Stimulated activated CD4-positive, alpha-beta T cell treated with anti-CD3 and anti-CD28 coated beads, Interleukin-12 subunit alpha, Interleukin-12 subunit beta, amount 100 ng/mL, for 48 hours (primary cell): ENCODE data around the gene WDR54.
"Not testable (repeated sequence)": the region's sequence is repeated elsewhere in the genome, so short reads cannot be mapped to it uniquely, and the experiment has no call there.

Experiments
- DNase-seq, 3 donors: peaks; one replicate each; pipeline ENCODE4 v3.0.0-alpha.2; 2020; ENCODE audit warnings: low read depth in 2 of 3, low spot score in 1 of 3

WDR54 gene

GRCh38 chr2:74428675-74429074 is 7.1 kb downstream of the WDR54 start:
- DNase-seq, result no peak

GRCh38 chr2:74429487-74430451 is 8.2 kb downstream of the WDR54 start:
- DNase-seq, result no peak

GRCh38 chr2:74430502-74430901 is 9.0 kb downstream of the WDR54 start:
- no peak for DNase-seq

- no peak for DNase-seq
These were observed 14.7 kb downstream of the WDR54 start for GRCh38 chr2:74436111-74436805.

DNA sequence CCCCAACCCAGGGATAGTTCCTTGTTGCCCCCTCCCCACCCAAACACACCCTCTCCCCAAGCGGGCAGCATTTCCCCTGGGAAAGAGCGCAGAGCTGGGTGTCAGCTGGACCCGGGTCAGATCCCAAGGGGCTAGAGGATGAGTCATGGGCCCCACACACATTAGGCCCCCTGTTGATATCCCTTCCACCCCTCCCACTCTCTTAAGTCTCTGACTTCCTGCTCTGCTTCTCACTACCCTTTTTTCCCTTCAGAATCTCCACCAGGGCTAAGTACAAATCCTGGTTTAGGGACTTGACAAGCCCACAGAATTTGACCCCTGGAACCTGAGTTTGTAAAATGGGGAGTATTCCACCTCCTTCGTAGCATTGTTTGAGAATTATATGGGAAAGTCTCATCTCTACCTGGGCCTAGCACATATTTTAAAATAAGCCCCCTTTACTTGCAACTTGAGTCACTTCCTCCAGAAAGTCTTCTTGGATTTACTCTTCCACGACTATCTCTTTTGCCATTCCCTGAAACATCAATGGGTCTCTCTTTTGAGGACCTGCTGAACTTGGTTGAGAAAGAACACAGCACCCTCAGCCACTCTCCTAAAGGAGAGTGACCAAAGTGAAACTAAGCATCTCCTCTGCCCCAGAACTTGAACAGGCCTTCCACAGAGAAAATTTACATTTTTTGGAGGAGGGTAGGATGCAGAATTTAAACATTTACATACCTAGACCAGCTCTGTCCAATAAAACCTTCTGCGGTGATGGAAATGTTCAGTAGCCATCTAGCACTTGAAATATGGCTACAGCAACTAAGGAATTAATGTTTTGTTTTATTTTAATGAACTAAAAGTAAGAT is 15.5 kb downstream of the WDR54 start:
- no peak for DNase-seq

- DNase-seq, result no peak
These were observed 16.7 kb downstream of the WDR54 start for GRCh38 chr2:74438248-74438647.

- DNase-seq, result no peak
These were observed 17.8 kb downstream of the WDR54 start for GRCh38 chr2:74439373-74439772.

GRCh38 chr2:74439803-74440377 is 18.4 kb downstream of the WDR54 start:
- DNase-seq, result no peak

GRCh38 chr2:74440378-74441169 is 19.0 kb downstream of the WDR54 start:
- peak in 2 of 3 donors; percentile 39 to 56 for DNase-seq

GRCh38 chr2:74441170-74441689 is 19.7 kb downstream of the WDR54 start:
- DNase-seq, result no peak

DNA sequence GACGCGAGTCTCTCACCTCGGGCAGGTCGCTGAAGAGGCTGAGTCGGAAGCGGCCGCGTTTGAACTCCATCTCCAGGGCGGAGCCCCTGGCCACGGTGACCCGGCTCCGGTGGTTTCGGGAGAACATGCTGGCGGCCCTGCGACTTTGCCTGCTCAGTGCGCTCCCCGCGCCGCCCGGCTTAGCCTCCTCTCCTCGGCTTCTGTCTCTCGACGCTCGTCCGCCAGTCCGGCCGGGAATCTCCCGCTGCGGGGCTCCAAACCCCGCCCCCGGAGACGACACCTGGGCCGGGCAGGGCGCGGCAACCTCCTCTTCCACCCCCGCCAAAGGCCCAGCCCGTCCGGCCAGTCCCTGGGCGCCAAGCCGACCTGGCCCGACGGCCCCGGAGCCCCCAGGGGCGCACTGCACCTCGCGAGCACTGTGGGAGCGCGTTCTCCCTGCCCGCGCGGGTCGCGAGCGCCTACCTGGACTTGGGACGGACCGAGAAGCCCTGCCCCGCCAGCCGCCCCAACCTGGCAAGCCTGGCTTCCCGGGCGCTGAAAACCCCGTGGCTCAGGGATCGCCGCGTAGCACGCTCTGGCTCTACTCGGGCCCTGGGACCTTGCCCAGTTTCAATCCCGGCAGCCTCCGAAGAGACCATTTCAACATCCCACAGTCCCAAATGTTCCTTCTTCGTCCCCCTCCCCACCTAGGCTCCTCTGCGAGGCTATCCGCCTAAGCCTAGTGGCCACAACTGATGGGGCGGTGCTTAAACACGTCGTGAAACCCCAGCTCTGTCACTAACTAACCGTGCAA is 20.4 kb downstream of the WDR54 start, which contains the start of gene RTKN:
TSS of gene RTKN (minus strand) at position 248 of the 793 bp plus-strand sequence. CDS start at position 127, 121 bp downstream.
- no peak for DNase-seq

DNA sequence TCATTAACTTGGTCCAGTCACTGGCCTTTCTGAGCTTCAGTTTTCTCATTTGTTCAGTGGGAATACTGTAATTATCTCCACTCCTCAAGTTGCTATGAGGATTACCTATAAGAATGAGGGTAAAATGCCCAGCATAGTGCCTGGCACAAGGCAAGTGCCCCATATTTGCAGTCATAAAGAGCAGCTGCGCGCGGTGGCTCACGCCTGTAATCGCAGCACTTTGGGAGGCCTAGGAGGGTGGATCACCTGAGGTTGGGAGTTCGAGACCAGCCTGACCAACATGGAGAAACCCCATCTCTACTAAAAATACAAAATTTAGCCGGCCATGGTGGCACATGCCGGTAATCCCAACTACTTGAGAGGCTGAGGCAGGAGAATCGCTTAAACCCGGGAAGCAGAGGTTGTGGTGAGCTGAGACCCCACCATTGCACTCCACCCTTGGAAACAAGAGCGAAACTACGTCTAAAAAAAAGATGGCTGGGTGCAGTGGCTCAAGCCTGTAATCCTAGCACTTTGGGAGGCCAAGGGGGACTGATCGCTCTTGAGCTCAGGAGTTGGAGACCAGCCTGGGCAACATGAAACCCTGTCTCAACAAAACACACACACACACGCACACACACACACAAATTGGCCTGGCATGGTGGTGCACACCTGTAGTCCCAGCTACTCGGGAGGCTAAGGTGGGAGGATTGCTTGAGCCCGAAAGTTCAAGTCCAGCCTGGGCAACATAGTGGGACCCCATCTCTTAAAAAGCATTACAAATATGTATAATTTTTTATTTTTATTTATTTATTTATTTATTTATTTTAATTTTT is 21.2 kb downstream of the WDR54 start:
- DNase-seq, result not testable (repeated sequence)

DNA sequence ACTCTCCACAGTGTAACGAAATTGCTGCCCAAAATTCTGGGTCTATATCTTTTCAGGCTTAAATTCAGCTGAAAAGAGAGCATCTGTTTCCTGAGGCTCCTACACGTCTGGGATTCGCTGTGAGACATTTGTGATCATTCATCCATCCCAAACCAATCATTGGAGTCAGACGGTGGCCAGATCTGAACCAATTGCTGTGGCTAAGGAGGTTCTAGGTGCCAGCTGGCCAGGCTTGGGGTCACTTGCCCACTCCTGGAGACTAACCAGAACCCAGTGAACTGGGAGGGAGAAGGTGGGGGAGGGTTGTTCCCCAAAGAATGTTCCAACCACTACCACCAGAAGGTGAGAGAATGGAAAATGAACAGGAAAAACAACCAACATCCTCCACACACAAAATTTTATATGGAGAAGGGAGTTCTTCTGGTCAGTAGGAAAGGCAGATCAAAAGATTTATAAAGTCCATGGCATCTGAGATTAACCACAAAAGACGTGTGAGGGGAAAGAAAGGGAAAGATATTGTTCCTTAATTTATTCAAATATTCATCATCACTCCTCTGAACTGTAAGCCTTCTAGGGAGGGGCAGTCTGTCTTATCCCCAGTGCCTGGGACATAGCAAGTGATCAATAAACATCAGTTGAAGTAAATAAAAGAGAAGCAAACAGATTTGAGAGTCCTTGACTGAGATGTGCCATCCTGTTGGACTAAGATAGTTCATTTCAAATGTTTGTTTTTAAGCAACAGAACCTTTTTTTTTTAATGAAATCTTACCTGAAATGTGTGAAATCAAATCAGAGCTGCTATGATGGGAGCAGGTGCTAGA is 23.2 kb downstream of the WDR54 start:
- no peak for DNase-seq

GRCh38 chr2:74447230-74447999 is 25.9 kb downstream of the WDR54 start:
- DNase-seq, result no peak

GRCh38 chr2:74448771-74449170 is 27.2 kb downstream of the WDR54 start:
- no peak for DNase-seq

DNA sequence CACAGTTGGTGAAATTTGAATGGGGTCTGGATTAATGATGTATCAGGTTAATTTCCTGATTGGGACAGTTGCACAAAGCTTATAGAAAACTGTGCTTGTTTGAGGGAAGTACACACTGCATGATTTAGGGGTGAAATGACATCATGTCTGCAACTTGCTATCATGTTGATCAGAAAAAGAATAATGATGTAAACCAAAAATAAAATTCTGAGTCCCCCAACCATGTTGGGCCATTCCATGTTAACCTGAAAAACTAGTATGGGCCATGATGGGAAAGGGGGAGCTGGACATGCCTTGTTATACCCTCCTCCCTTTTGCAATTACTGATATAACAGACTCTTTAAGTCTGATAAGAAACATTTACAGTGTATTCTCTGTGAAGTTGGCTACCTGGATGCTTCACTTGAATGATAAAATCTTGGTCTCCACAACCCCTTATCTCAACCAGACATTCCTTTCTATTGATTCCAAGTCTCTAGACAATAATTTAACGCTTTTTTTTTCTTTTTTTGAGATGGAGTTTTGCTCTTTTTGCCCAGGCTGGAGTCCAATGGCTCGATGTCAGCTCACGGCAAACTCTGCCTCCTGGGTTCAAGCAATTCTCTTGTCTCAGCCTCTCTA is 29.1 kb downstream of the WDR54 start:
- DNase-seq, result no peak
